Femur (tissue), 1 donor: ENCODE data around the gene LSR.
"Not testable (repeated sequence)": the region's sequence is repeated elsewhere in the genome, so short reads cannot be mapped to it uniquely, and the experiment has no call there.

Experiments
- DNase-seq: peaks from one replicate; pipeline ENCODE4 v3.0.0-alpha.2; 2017

The LSR gene

DNA sequence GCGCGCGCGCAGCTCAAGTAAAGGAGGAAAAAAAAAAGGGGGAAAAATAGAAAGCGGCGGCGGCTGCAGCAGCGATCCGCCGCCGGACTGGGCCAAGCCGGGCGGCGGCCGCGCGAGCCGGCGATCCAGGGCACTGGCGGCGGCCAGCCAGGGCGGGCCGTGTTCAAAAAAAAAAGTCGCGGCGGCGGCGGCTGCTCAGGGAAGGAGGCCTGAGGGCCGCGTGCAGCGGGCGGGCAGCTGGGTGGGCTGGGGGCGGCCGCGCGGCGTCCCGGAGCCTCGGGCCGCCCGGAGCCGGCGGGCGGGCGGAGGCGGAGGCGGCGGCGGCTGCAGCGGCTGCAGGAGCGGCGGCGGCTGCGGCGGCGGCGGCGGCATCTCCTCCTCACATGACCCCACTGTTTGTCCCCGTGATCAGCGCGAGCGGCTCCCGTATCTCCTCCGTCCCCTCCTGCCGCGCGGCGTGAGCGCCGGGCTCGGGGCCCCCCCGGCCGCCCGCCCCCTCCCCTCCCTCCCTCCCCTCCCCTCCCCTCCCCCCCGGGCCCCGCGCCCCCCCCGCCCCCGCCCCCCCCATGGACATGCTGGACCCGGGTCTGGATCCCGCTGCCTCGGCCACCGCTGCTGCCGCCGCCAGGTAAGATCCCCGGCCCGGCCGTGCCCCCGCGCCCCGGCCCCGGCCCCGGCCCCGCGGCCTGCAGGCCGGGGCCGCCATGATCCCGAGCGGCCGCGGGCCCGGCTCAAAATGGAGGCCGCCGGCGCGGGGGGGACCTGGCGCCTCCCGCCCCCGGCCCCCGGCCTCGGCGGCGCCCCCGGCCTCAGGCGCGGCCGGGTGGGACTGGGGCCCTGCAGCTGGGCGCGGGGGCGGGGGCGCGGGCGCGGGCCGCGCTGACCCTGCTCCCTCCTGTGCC, 20.0 kb downstream of the LSR start, which contains the start of gene USF2:
Gene USF2 (plus strand): TSS at position 427 of the 902 bp plus-strand sequence. CDS start 140 bp downstream, at position 567.
- DNase-seq, result peak; percentile 81

DNA sequence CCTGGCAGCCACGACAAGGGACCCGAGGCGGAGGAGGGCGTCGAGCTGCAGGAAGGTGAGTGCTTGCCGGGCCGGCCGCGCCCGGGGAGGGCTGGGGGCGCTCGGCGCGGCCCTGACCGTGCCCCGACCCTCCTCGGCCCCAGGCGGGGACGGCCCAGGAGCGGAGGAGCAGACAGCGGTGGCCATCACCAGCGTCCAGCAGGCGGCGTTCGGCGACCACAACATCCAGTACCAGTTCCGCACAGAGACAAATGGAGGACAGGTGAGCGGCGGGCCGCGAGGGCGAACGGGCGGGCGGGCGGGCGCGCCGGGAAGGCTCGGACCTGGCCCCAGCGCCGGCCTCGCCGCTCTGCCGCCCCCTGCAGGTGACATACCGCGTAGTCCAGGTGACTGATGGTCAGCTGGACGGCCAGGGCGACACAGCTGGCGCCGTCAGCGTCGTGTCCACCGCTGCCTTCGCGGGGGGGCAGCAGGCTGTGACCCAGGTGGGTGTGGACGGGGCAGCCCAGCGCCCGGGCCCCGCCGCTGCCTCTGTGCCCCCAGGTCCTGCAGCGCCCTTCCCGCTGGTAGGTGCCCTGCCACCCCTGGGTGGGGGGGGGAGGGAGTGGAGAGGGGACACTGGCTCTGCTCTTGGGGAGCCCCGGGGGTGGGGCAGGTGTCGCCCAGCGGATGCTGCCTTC, 20.8 kb downstream of the LSR start:
- peak; percentile 93 for DNase-seq

GRCh38 chr19:35270381-35270811, 21.6 kb downstream of the LSR start:
- no peak for DNase-seq

DNA sequence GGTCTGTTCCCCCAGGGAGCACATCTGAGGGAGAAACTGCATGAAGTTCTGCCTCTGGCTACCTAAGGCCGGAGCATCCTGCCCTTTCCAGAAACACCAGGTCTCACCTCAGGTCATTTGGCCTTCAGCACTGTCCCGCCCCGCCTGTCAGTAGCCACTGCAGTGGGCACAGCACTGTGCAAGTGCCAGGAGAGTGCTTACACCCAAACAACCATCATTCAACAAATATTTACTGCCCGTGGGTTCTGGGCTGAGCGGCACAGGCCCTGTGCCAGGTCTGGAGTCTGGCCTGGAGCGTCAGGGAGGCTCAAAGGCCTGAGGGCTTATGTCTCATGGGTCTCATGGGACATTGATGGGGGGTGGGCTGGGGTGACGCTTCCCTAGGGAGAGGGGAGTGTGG, 22.7 kb downstream of the LSR start:
- DNase-seq, result no peak

GRCh38 chr19:35272122-35272719, 23.4 kb downstream of the LSR start:
- DNase-seq, result no peak

- DNase-seq, result no peak
Measured at GRCh38 chr19:35272954-35273649, 24.3 kb downstream of the LSR start.

GRCh38 chr19:35273686-35274259, 25.0 kb downstream of the LSR start:
- DNase-seq, result no peak

- no peak for DNase-seq
Measured at GRCh38 chr19:35274323-35274722, 25.5 kb downstream of the LSR start.

GRCh38 chr19:35276706-35277281, 28.0 kb downstream of the LSR start:
- DNase-seq, result no peak

- no peak for DNase-seq
Measured at GRCh38 chr19:35278578-35279284, 29.9 kb downstream of the LSR start.

DNA sequence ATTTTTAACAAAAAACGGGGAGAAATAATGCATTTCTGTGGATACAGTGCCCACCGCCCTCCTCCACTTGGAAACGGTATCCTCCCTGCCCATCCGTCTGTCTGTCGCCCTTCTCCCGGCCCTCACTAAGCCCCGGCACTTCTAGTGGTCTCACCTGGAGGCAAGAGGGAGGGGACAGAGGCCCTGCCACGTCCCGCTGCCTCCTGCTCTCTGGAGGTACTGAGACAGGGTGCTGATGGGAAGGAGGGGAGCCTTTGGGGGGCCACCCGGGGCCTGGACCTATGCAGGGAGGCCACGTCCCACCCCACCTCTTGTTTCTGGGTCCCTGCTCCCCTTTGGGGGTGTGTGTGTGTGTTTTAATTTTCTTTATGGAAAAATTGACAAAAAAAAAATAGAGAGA, 30.6 kb downstream of the LSR start:
- DNase-seq, result no peak

DNA sequence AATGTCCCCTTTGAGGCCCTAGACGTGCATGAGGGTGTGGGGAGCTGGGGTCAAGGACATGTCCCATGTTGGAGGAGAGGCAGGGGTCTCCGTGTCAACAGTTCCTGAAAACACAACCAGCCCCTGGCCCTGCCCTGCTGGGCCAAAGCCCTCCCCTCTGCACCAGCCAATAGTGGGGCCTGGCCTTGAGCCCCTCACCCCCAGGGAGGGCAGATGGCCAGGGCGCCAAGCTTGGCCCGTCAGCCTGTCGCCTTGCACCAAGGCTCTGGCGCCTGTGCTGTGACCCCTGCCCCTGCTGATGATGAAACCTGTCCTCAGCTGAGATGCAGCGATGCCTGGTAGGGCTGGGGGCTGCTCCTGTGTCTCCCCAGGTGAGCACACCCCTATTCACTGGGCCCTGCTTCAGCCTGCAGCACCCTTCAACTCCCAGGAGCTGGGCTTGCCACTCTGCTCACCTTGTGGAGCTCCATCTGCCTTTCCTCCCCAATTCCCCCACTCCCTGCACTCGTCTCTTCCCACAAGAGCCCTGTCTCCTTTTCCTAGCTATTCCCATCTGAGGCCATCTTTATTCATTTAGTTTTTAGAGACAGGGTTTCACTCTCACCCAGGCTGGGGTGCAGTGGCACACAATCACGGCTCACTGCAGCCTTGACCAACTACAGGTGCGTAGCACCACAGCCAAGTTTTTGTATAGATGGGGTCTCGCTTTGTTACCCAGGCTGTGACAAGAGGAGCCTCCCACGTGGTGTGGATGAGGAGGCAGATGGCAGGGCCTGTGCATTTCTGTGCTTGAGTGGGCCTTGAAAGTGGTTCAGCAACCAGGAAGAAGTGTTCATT, 31.4 kb downstream of the LSR start:
- no peak for DNase-seq

DNA sequence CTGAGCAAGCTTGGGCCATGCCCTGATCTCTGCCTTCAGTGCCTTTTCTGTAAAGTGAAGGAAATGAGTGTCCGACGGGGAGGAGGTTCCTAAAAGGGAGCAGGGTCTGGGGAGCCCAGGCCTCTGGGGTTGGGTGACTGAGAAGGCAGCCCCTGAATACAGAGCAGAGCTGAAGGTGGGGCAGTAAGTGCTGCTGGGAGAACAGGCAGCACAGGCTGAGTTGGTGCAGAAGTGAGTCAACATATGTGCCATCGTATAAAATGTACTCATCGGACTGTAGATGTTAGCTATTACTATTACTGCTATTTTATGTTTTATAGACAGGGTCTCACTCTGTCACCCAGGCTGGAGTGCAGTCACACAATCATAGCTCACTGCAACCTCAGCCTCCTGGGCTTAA, 32.5 kb downstream of the LSR start:
- DNase-seq, result no peak

DNA sequence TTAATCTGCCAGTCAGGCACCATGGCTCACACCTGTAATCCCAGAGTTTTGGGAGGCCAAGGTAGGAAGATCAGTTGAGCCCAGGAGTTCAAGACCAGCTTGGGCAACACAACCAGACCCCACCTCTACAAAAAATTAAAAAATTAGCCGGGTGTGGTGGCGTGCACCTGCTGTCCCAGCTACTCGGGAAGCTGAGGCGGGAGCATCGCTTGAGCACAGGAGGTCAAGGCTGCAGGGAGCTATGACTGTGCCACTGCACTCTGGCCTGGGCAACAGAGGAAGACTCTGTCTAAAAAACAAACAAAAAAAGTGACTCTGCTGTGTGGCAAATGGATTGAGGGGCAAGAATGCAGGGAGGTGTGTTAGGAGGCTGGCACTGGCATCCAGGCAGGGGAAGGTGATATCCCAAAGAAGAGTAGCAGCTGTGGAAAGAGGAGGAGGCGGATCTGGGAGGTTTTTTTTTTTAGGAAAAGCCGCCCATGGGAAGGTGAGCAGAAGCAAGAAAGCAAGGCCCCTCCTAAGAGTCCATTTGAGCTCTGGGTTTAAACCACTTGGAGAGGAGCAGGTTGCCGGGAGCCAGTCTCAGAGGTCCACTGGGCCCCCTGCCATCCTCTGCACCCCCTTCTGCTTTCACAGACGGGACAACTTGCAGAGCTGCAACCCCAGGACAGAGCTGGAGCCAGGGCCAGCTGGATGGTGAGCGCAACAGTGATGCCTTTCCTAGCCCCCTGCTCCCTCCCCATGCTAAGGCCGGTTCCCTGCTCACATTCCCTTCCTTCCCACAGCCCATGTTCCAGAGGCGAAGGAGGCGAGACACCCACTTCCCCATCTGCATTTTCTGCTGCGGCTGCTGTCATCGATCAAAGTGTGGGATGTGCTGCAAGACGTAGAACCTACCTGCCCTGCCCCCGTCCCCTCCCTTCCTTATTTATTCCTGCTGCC, 35.6 kb downstream of the LSR start:
- DNase-seq, result no peak

- no peak for DNase-seq
Measured at GRCh38 chr19:35285095-35285449, 36.3 kb downstream of the LSR start.

DNA sequence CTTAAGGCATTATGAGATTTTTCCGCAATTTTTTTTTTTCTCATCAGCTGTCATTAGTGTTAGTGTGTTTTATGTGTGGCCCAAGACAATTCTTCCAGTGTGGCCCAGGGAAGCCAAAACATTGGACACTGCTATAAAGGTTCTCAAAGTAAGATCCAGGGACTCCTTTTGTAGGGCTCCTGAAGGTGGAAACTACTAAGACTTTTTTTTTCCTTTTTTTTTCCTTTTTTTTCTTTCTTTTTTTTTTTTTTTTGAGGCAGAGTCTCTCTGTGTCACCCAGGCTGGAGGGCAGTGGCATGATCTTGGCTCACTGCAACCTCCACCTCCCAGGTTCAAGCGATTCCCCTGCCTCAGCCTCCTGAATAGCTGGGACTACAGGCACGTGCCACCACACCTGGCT, 36.7 kb downstream of the LSR start:
- not testable (repeated sequence) for DNase-seq

DNA sequence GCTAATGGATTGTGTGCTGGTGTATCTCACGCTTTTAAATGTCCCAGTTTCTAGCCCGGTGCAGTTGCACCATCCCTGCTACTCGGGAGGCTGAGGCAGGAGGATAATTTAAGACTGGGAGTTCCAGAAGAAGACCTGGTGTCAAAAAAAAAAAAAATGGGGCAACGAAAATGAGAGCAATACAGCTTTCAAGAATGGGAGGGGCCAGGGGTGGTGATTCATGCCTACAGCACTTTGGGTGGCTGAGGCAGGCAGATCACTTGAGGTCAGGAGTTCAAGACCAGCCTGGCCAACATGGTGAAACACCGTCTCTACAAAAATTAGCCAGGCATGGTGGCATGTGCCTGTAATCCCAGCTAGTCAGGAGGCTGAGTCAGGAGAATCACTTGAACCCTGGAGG, 37.3 kb downstream of the LSR start:
- DNase-seq, result not testable (repeated sequence)

DNA sequence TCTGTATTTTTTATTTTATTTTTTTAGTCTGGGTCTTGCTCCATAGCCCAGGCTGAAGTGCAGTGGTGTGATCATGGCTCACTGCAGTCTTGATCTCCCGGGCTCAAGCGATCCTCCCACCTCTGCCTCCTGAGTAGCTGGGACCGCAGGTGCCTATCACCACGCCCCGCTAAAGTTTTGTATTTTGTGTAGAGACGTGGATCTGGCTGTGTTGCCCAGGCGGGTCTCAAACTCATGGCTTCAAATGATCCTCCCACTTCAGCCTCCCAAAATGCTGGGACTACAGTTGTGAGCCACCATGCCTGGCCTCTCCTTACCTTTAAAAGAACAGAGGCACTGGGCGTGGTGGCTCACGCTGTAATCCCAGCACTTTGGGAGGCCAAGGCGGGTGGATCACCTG, 38.9 kb downstream of the LSR start:
- DNase-seq, result no peak

- DNase-seq, result no peak
Measured at GRCh38 chr19:35288331-35288730, 39.5 kb downstream of the LSR start.

GRCh38 chr19:35288906-35289305, 40.1 kb downstream of the LSR start:
- DNase-seq, result no peak
